ENCODE measurements around the gene SEC11A. TPM values are rescaled to one million over a fixed set of nuclear protein-coding genes. Genes with fewer than 3 reads are reported as not detected.
"Not testable (repeated sequence)": the region's sequence is repeated elsewhere in the genome, so short reads cannot be mapped to it uniquely, and the experiment has no call there.

Gene SEC11A
- total RNA-seq, 1 experiment from 2014 or later, result 243 TPM

DNA sequence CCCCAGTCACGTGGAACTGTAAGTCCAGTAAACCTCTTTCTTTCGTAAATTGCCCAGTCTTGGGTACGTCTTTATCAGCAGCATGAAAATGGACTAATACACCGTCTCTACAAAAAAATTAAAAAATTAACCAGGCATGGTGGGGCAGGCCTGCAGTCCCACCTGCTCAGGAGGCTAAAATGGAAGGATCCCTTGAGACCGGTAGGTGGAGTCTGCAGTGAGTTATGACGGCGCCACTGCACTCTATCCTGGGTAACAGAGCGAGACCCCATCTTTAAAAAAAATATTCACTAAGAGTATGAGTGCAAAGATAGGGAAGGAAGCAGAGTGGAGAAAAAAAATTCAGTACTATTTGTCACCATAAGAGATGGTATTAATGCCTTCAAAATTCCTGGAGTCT lies 25.6 kb downstream of the SEC11A start:
- peak overlapping the region; percentile 25 for H3K27ac Mint-ChIP-seq (ENCODE audit: unreplicated experiment)

GRCh38 chr15:84689858-84690257 lies 26.1 kb downstream of the SEC11A start:
- Mint-ChIP-seq H3K27ac (ENCODE audit: unreplicated experiment) (peak overlapping the region; percentile 25), H3K4me1 (ENCODE audit: low read depth, unreplicated experiment) (peaks cover 14% of the 10 kb centered on the region), H3K4me3 (ENCODE audit: low read depth, unreplicated experiment) (no peak overlapping the region), H3K9me3 (ENCODE audit: low read depth, unreplicated experiment) (no peaks in the 10 kb centered on the region), H3K36me3 (ENCODE audit: insufficient read depth, unreplicated experiment) (peaks cover 71% of the 10 kb centered on the region), H3K27me3 (ENCODE audit: unreplicated experiment) (no peaks in the 10 kb centered on the region)
- no TSS peak for BruUV-seq (replicated peaks)
- no peak for TF ChIP-seq CTCF (IDR thresholded peaks at IDR 0.05; ENCODE audit: unreplicated experiment)
- intact Hi-C loops (cut with micrococcal nuclease; ENCODE audit: unreplicated experiment), result no loop called here
- DNase-seq, result no peak
- CTCF ChIA-PET, result interaction anchor here (0.7 kb wide), 1 partner anchor 9 kb away, joined by 3 read pairs; no protein-coding TSS in a partner anchor

More for the DNA sequence above, 25.6 kb downstream of the SEC11A start:
- BruUV-seq (replicated peaks), result no TSS peak
- no peak for TF ChIP-seq CTCF (IDR thresholded peaks at IDR 0.05; ENCODE audit: unreplicated experiment)
- H3K9me3 Mint-ChIP-seq (ENCODE audit: low read depth, unreplicated experiment), result no peaks in the 10 kb centered on the region
- H3K36me3 Mint-ChIP-seq (ENCODE audit: insufficient read depth, unreplicated experiment), result peaks cover 66% of the 10 kb centered on the region
- H3K4me3 Mint-ChIP-seq (ENCODE audit: low read depth, unreplicated experiment), result no peak overlapping the region
- peaks cover 14% of the 10 kb centered on the region for H3K4me1 Mint-ChIP-seq (ENCODE audit: low read depth, unreplicated experiment)
- no peaks in the 10 kb centered on the region for H3K27me3 Mint-ChIP-seq (ENCODE audit: unreplicated experiment)
- intact Hi-C loops (cut with micrococcal nuclease; ENCODE audit: unreplicated experiment), result no loop called here
- CTCF ChIA-PET, result no interaction called here
- DNase-seq, result no peak

DNA sequence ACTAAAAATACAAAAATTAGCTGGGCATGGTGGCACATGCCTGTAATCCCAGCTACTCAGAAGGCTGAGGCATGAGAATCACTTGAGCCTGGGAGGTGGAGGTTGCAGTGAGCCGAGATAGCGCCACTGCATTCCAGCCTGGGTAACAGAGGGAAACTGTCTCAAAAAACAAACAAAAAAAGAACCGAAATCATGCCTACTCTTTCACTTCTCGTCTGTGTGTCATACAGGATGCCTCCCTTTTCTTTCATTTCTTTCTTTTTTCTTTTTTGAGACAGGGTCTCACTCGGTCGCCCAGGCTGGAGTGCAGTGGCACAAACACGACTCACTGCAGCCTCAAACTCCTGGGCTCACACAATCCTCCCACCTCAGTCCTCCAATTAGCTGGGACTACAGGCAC lies 29.5 kb downstream of the SEC11A start:
- H3K4me1 Mint-ChIP-seq (ENCODE audit: low read depth, unreplicated experiment); BruUV-seq (replicated peaks): not testable (repeated sequence)

GRCh38 chr15:84685304-84685703 lies 30.6 kb downstream of the SEC11A start:
- no peak for TF ChIP-seq CTCF (IDR thresholded peaks at IDR 0.05; ENCODE audit: unreplicated experiment)
- DNase-seq, result peak; percentile 35
- intact Hi-C loops (cut with micrococcal nuclease; ENCODE audit: unreplicated experiment), result no loop called here
- Mint-ChIP-seq H3K9me3 (ENCODE audit: low read depth, unreplicated experiment) (no peaks in the 10 kb centered on the region), H3K4me1 (ENCODE audit: low read depth, unreplicated experiment) (peaks cover 4% of the 10 kb centered on the region), H3K27me3 (ENCODE audit: unreplicated experiment) (no peaks in the 10 kb centered on the region), H3K27ac (ENCODE audit: unreplicated experiment) (no peak overlapping the region), H3K4me3 (ENCODE audit: low read depth, unreplicated experiment) (no peak overlapping the region), H3K36me3 (ENCODE audit: insufficient read depth, unreplicated experiment) (peaks cover 43% of the 10 kb centered on the region)
- no TSS peak for BruUV-seq (replicated peaks)
- CTCF ChIA-PET, result interaction anchor here (0.6 to 0.9 kb wide), 4 partner anchors 29 to 231 kb away, joined by 3 to 7 read pairs (median 4); partner anchors contain the start of gene SEC11A

More for the DNA sequence above, 29.5 kb downstream of the SEC11A start:
- H3K4me3 Mint-ChIP-seq (ENCODE audit: low read depth, unreplicated experiment); H3K27ac Mint-ChIP-seq (ENCODE audit: unreplicated experiment); DNase-seq; intact Hi-C loops (cut with micrococcal nuclease; ENCODE audit: unreplicated experiment); H3K9me3 Mint-ChIP-seq (ENCODE audit: low read depth, unreplicated experiment); CTCF ChIA-PET; H3K27me3 Mint-ChIP-seq (ENCODE audit: unreplicated experiment): not testable (repeated sequence)
- H3K36me3 Mint-ChIP-seq (ENCODE audit: insufficient read depth, unreplicated experiment), result peaks cover 49% of the 10 kb centered on the region

DNA sequence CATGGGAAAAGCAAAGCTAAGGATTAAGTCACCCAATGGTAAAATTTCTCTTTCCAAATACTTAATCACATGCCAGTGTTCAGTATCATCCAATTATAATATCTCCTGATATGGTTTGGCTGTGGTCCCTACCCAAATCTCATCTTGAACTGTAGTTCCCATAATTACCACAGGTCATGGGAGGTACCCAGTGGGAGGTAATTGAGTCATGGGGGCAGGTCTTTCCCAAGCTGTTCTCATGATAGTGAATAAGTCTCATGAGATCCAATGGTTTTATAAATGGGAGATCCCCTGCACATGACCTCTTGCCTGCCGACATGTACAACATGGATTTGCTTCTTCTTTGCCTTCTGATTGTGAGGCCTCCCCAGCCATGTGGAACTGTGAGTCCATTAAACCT lies 31.8 kb downstream of the SEC11A start:
- no TSS peak for BruUV-seq (replicated peaks)
- no peaks in the 10 kb centered on the region for H3K4me1 Mint-ChIP-seq (ENCODE audit: low read depth, unreplicated experiment)

More for the DNA sequence above, 31.8 kb downstream of the SEC11A start:
- H3K4me3 Mint-ChIP-seq (ENCODE audit: low read depth, unreplicated experiment), result no peak overlapping the region
- CTCF ChIA-PET, result no interaction called here
- H3K27me3 Mint-ChIP-seq (ENCODE audit: unreplicated experiment), result no peaks in the 10 kb centered on the region
- intact Hi-C loops (cut with micrococcal nuclease; ENCODE audit: unreplicated experiment), result no loop called here
- no peaks in the 10 kb centered on the region for H3K9me3 Mint-ChIP-seq (ENCODE audit: low read depth, unreplicated experiment)
- H3K27ac Mint-ChIP-seq (ENCODE audit: unreplicated experiment), result no peak overlapping the region
- no peak for DNase-seq
- peaks cover 37% of the 10 kb centered on the region for H3K36me3 Mint-ChIP-seq (ENCODE audit: insufficient read depth, unreplicated experiment)
- TF ChIP-seq CTCF (IDR thresholded peaks at IDR 0.05; ENCODE audit: unreplicated experiment), result no peak
